EL (cell line): Measurements from ENCODE around the gene HSPB2.
A peak's percentile ranks its signal among the peaks of the same experiment; 100 is the strongest.

ENCODE experiments used
- DNase-seq: peaks from one replicate; pipeline ENCODE4 v3.0.0-alpha.2; 2016

HSPB2 gene

DNA sequence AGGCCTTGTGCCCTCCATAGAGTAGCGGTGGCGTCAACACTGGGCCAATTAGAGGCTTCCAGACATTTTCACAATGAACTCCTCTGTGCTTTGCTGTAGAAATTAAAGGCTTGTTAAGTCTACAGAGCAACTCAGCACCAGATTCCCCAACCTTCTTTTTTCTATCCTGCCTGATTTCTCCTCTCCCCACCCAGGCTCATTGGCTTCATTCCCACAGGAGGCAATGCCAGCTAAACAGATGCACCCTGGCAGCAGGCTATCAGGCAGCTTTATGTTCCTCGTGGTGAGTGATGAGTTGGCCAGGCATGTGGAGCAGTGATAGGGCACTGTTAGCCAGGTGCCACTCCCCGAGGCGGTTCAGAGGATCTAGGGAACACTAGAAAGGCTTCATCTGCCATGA is 29.4 kb downstream of the HSPB2 start:
- no peak for DNase-seq

DNA sequence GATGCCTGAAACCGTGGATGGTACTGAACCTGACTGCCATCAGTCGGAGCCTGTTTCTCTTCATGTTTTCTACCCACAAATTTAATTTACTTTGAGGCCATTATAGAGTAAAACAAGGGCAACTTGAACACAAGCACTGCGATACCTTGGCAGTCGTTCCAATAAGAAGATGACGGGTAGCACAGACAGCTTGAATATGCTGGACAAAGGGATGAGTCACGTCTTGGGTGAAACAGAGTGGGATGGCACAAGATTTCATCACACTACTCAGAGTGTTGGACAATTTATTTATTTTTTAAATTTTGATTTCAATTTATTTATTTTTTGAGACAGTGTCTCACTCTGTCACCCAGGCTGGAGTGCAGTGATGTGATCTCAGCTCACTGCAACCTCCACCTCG is 30.3 kb downstream of the HSPB2 start:
- peak; percentile 43 for DNase-seq

DNA sequence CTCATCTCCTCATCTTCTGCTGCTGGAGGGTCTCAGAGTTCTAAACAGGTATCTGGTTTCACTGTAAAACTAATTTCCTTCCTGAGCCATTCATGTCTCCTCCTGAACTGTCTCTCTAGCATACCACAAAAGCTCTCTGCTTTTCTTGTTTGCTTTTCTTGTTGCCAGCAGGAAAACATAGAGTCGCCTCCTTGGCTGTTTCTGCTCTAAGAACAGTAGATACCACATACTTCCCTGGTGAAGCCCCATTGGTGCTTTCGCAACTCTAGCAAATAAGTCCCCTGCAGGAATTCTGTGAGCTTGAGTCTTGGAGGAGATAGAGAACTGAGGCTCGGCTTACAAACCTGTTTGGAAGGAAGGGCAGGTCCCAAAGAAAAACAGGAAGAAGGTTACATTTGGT is 31.6 kb downstream of the HSPB2 start:
- DNase-seq = peak; percentile 62

DNA sequence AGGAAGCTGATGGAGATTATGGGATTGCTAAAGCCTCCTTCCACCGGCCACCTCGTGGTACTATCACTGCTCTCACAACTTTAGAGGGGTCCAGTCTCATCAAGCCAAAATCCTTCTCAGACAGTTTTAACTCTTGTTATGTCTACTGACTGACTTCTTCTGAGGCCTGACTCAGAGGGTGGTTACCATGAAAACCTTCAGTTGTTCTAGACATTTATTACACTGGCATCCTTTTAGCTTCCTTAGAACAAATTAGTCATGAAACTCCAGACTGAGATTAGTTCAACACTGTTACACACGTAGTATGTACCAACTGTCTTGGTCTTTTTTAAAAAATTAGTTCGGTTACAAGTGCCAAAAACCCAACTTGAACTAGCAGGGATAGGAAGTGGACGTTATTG is 32.1 kb downstream of the HSPB2 start:
- DNase-seq = peak; percentile 61

DNA sequence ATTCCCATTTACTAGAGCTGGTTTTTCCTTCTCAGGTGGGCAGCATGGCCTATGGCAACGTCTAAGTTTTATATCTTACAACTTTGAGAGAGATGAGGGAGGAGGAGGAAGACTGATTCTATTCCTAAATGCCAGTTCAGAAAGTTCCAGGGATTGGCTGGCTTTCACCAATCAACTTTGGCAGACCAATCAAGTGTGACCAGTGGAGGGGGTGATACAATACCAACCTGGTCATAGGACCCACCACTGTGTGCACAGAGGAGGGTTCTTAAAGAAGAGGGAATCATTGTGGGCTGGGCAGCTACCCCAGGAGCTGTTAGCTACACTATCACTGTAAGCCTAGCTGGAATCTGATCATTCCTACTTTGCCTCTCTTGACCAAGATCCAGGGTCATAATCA is 32.7 kb downstream of the HSPB2 start:
- no peak for DNase-seq

DNA sequence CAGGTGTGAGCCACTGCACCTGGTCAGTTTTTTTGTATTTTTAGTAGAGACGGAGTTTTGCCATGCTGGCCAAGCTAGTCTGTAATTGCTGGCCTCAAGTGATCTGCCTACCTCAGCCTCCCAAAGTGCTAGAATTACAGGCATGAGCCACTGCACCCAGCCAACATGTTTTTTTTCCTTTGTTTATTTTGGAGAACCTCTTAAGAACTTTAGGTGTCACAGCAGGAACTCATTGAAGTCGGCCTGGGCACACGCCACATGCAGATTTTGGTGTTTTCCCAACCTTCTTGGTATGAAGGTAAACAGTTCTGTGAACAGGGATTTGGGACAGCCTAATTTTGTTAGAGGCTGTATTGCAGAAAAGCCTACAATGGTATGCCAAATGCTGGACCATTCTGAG is 34.0 kb downstream of the HSPB2 start:
- no peak for DNase-seq

DNA sequence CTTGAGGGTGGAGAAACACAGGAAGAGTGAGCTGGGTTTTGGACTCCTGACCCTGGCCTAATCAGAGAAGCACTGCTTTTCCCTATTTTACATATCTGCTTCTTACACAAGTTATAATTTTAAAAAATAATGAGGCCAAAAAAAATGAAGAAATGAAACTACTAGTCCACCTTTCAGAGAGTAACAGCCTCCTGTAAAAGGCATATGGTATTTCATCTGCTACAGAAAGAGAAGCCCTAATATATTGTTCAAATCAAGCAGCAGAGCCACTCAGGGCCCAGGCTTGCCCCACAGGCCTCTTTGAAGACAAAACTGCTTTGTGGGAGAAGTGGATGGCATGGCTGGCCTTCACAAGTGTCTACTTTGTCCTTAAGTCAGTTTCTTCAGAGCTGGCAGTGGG is 34.6 kb downstream of the HSPB2 start:
- no peak for DNase-seq

DNA sequence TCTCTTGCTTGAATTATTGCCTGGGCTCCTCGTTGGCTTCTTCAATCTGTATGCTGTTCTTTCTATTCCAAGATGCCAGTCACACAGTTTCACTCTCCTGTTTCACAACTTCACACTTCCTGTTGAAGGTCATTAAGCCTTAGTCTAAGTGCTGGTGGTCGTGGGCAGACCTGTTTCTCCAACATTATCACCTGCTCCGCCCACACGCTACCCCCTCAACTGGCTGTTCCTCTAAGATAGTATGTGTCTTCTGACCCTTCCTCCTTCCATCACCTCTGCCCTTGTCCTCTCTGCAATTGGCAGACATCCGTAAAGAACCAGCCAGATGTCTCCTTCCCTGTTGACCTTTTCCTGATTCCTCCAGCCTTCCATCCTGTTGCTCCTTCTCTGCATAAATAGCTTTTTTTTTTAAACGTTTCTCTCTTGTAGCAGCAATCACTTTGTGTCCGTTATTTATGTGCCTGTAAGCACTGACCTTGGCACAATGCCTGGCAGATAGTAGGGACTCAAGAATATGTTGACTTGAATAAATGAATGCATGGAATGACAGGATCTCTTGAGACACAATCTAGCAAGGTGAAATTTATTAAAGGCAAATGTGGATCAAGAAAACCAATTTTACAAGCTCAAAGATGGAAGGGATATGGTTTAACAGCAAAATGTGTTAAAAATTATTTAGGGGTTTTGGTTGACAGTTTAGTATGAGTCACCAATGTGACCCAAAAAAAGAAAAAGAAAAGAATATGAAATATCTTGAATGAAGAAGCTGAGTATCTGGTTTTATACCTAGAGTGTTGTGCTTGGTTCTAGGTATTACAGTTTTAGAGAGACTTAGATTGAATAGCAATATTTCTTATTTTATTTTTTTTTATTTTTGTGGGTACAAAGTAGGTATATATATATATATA is 37.2 kb downstream of the HSPB2 start:
- DNase-seq = no peak

DNA sequence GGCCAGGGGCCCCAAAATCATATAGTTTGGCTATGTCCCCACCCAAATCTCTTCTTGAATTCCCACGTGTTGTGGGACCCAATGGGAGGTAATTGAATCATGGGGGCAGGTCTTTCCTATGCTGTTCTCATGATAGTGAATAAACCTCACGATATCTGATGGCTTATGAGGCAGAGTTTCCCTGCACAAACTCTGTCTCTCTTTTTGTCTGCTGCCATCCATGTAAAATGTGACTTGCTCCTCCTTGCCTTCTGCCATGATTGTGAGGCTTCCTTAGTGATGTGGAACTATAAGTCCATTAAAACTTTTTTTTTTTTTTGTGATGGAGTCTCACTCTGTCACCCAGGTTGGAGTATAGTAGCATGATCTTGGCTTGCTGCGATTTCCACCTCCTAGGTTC is 39.0 kb downstream of the HSPB2 start:
- DNase-seq = no peak

DNA sequence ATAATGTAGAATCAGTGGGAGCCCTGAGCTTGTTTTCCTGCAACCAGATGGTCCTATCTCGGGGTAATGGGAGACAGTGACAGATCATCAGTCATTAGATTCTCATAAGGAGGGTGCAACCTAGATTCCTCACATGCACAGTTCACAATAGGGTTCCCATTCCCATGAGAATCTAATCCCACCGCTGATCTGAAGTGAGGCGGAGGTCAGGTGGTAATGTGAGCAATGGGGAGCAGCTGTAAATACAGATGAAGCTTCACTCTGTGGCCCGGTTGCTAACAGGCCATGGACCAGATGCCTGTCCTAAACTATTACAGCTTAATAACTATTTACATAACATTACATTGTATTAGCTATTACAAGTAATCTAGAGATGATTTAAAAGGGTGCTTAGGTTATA is 41.6 kb downstream of the HSPB2 start:
- no peak for DNase-seq

DNA sequence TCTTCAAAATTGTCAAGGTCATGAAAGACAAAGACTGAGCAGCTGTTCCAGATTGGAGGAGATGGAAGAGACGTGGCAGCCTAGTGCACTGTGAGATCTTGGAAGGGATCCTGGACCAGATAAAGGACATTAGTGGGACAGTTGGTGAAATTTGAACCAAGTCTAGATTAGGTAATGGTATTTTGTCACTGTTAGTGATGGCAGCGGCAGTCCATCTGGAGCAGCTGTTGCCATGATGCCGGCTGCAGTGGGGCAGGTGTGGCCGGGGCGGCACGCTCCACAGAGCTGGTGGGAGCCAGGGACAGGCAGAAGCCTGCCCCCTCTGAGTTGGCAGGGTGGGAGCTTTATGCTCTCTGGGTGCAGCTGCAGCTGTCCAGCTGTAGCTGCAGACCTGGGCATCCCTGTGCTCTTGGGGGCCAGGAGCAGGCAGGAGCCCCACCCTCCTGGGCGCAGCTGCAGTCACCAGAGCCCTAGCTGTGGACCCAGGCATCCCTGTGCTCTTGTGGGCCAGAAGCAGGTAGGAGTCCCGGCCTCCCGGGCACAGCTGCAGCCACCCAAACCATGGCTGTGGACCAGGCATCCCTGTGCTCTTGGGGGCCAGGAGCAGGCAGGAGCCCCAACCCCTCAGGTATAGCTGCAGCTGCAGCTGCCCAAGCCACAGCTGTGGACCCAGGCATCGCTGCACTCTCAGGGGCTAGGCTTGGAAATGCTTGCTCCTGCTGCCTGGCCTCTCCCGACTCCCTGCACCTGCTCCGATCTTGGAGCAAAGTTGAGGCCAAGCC is 45.3 kb downstream of the HSPB2 start:
- DNase-seq = no peak

DNA sequence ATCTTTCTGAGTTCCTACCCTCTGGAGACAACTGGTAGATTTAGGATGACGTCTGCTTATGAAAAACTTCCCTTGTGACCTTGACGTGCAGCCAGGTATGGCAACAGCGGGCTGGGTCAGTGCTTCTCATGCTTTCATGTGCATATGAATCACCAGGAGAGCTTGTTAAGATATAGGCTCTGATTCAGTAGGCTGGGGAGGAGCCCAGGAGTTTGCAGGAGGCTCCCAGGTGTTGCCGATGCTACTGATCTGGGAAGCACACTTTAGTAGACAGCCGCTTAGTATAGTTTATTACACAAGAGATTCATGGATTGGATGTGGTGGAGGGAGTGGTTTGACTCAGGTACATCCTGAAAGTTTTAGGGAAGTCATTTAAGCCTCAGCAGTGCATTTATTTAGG is 48.4 kb downstream of the HSPB2 start:
- no peak for DNase-seq

DNA sequence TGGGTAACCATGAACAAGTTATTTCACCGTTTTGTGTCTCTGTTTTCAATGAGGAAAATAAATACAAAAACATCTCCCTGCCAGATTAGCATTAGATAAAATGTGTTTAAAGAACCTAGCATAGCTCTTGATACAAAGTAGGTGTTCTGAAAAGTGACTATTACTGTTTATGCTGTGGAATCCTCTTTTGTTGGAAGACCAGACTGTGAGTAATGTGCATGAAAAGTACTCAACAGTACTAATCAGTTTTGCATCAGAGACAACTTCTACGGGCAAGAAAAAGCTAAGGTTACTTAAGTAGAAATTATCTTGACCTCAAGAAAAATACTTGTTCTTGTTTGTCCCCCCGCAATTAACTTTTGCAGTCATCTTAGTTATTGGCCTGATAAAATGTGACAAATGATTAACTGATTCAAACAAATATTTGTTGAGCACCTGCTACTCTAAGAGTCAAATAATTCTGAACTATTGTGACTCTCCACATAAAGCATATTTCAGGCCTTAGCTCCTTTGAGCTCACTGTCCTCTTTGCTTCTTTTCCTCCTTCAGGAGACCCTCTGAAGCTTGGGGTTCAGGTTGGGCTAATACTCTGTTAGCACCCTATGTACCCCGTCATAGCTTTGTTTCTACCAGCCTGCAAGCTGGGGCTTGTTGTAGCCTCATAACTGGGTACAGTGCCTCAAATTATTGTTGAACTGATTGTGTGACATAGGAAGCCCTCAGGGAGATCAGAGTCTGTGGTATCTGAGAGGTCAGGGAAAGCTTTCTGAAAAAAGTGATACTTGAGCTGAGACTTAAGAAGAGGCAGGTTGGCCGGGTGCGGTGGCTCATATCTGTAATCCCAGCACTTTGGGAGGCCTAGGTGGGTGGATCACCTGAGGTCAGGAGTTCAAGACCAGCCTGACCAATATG is 49.1 kb downstream of the HSPB2 start:
- no peak for DNase-seq
